Activated CD4-positive, alpha-beta T cell treated with anti-CD3 and anti-CD28 coated beads, Interleukin-2, amount 10 ng/mL, durations not matched to agents 7 days and 5 days (primary cell): Measurements from ENCODE around the gene SDCCAG8. TPM values are rescaled to one million over a fixed set of nuclear protein-coding genes. Genes with fewer than 3 reads are reported as not detected.

Experiments used
- CTCF ChIA-PET: fragments of 350-600 bp; sonication (Branson Sonifier 250); formaldehyde crosslinking; loops from one replicate; lab custom pipeline; 2021; ENCODE audit warnings: antibody characterized with exemption; lab: Charles Lee
- POLR2A ChIA-PET: fragments of 350-600 bp; sonication (Branson Sonifier 250); formaldehyde crosslinking; loops from one replicate; lab custom pipeline; 2021; ENCODE audit warnings: antibody characterized with exemption; lab: Charles Lee
- DNase-seq: peaks from one replicate; pipeline ENCODE4 v3.0.0-alpha.2; 2020
- H3K27ac Mint-ChIP-seq: one replicate; pipeline ENCODE4 v1.8.0; 2021; ENCODE audit warnings: mild to moderate bottlenecking, moderate library complexity, mixed read lengths
- H3K27me3 Mint-ChIP-seq: one replicate; pipeline ENCODE4 v1.8.0; 2021; ENCODE audit warnings: mixed read lengths
- H3K36me3 Mint-ChIP-seq: one replicate; pipeline ENCODE4 v1.8.0; 2021; ENCODE audit warnings: low read depth, mixed read lengths
- H3K4me1 Mint-ChIP-seq: one replicate; pipeline ENCODE4 v1.8.0; 2021; ENCODE audit warnings: mixed read lengths
- H3K4me3 Mint-ChIP-seq: one replicate; pipeline ENCODE4 v1.8.0; 2021; ENCODE audit warnings: mild to moderate bottlenecking, moderate library complexity, mixed read lengths
- H3K9me3 Mint-ChIP-seq: one replicate; pipeline ENCODE4 v1.8.0; 2021; ENCODE audit warnings: mixed read lengths
- total RNA-seq, 2 experiments: library from RNA; stranded (reverse); gene quantifications; one replicate each; pipeline ENCODE4 v1.2.3, GENCODE V29; 2021

Gene SDCCAG8
- total RNA-seq, 2 experiments from 2014 or later = 23.8 to 26.4 TPM

- no peaks in the 10 kb centered on the region for H3K9me3 Mint-ChIP-seq
- H3K36me3 Mint-ChIP-seq = peaks cover 2% of the 10 kb centered on the region
- CTCF ChIA-PET = interaction anchor here (1.1 to 1.4 kb wide), 2 partner anchors 18 to 112 kb away, joined by 3 to 4 read pairs; no protein-coding TSS in a partner anchor
- no peak overlapping the region for H3K4me3 Mint-ChIP-seq
- peaks cover 9% of the 10 kb centered on the region for H3K4me1 Mint-ChIP-seq
- POLR2A ChIA-PET = no interaction called here
- no peaks in the 10 kb centered on the region for H3K27me3 Mint-ChIP-seq
- no peak overlapping the region for H3K27ac Mint-ChIP-seq
- no peak for DNase-seq
Observed at GRCh38 chr1:243391355-243391754, 135.5 kb downstream of the SDCCAG8 start.

GRCh38 chr1:243393096-243393495 lies 137.3 kb downstream of the SDCCAG8 start:
- H3K9me3 Mint-ChIP-seq = no peaks in the 10 kb centered on the region
- POLR2A ChIA-PET = no interaction called here

GRCh38 chr1:243394066-243394465 lies 138.2 kb downstream of the SDCCAG8 start:
- Mint-ChIP-seq H3K4me3 (no peak overlapping the region), H3K36me3 (peaks cover 2% of the 10 kb centered on the region), H3K4me1 (peaks cover 9% of the 10 kb centered on the region), H3K27me3 (no peaks in the 10 kb centered on the region), H3K9me3 (no peaks in the 10 kb centered on the region), H3K27ac (no peak overlapping the region)
- CTCF ChIA-PET = no interaction called here
- POLR2A ChIA-PET = no interaction called here
- DNase-seq = no peak

More at GRCh38 chr1:243393096-243393495, 137.3 kb downstream of the SDCCAG8 start:
- H3K27me3 Mint-ChIP-seq = no peaks in the 10 kb centered on the region
- no peak for DNase-seq
- CTCF ChIA-PET = no interaction called here
- no peak overlapping the region for H3K27ac Mint-ChIP-seq
- H3K36me3 Mint-ChIP-seq = peaks cover 2% of the 10 kb centered on the region
- H3K4me3 Mint-ChIP-seq = no peak overlapping the region
- peaks cover 9% of the 10 kb centered on the region for H3K4me1 Mint-ChIP-seq

- H3K4me1 Mint-ChIP-seq = peaks cover 9% of the 10 kb centered on the region
- no peaks in the 10 kb centered on the region for H3K27me3 Mint-ChIP-seq
- ChIA-PET CTCF (no interaction called here), POLR2A (no interaction called here)
- no peak for DNase-seq
- H3K9me3 Mint-ChIP-seq = no peaks in the 10 kb centered on the region
- peaks cover 2% of the 10 kb centered on the region for H3K36me3 Mint-ChIP-seq
- H3K27ac Mint-ChIP-seq = no peak overlapping the region
- no peak overlapping the region for H3K4me3 Mint-ChIP-seq
Observed at GRCh38 chr1:243394601-243395464, 139.0 kb downstream of the SDCCAG8 start.

- H3K4me3 Mint-ChIP-seq = no peak overlapping the region
Observed at GRCh38 chr1:243396424-243396823, 140.6 kb downstream of the SDCCAG8 start.

GRCh38 chr1:243396876-243397275 lies 141.0 kb downstream of the SDCCAG8 start:
- H3K4me1 Mint-ChIP-seq = no peaks in the 10 kb centered on the region
- ChIA-PET CTCF (interaction anchor here (0.8 kb wide), 1 partner anchor 18 kb away, joined by 3 read pairs; no protein-coding TSS in a partner anchor), POLR2A (no interaction called here)
- H3K4me3 Mint-ChIP-seq = no peak overlapping the region
- H3K36me3 Mint-ChIP-seq = no peaks in the 10 kb centered on the region
- no peak for DNase-seq
- H3K9me3 Mint-ChIP-seq = no peaks in the 10 kb centered on the region
- H3K27ac Mint-ChIP-seq = no peak overlapping the region
- H3K27me3 Mint-ChIP-seq = no peaks in the 10 kb centered on the region

More at GRCh38 chr1:243396424-243396823, 140.6 kb downstream of the SDCCAG8 start:
- no peak for DNase-seq
- ChIA-PET CTCF (interaction anchor here (0.8 kb wide), 1 partner anchor 19 kb away, joined by 3 read pairs; no protein-coding TSS in a partner anchor), POLR2A (no interaction called here)
- Mint-ChIP-seq H3K9me3 (no peaks in the 10 kb centered on the region), H3K27me3 (no peaks in the 10 kb centered on the region), H3K4me1 (no peaks in the 10 kb centered on the region), H3K27ac (no peak overlapping the region), H3K36me3 (no peaks in the 10 kb centered on the region)

- POLR2A ChIA-PET = no interaction called here
- no peaks in the 10 kb centered on the region for H3K9me3 Mint-ChIP-seq
- DNase-seq = no peak
- CTCF ChIA-PET = no interaction called here
- no peak overlapping the region for H3K4me3 Mint-ChIP-seq
- no peaks in the 10 kb centered on the region for H3K36me3 Mint-ChIP-seq
- no peaks in the 10 kb centered on the region for H3K4me1 Mint-ChIP-seq
- no peaks in the 10 kb centered on the region for H3K27me3 Mint-ChIP-seq
- H3K27ac Mint-ChIP-seq = no peak overlapping the region
Observed at GRCh38 chr1:243397613-243398321, 141.9 kb downstream of the SDCCAG8 start.

- Mint-ChIP-seq H3K4me3 (no peak overlapping the region), H3K36me3 (no peaks in the 10 kb centered on the region), H3K4me1 (no peaks in the 10 kb centered on the region), H3K9me3 (no peaks in the 10 kb centered on the region), H3K27ac (no peak overlapping the region), H3K27me3 (no peaks in the 10 kb centered on the region)
- DNase-seq = no peak
- CTCF ChIA-PET = interaction anchor here (1.1 kb wide), 1 partner anchor 65 kb away, joined by 3 read pairs; no protein-coding TSS in a partner anchor
- POLR2A ChIA-PET = no interaction called here
Observed at GRCh38 chr1:243399561-243400155, 143.8 kb downstream of the SDCCAG8 start.

GRCh38 chr1:243402868-243403267 lies 147.0 kb downstream of the SDCCAG8 start:
- H3K27me3 Mint-ChIP-seq = no peaks in the 10 kb centered on the region
- no peaks in the 10 kb centered on the region for H3K36me3 Mint-ChIP-seq
- ChIA-PET POLR2A (no interaction called here), CTCF (no interaction called here)
- no peaks in the 10 kb centered on the region for H3K9me3 Mint-ChIP-seq
- H3K4me3 Mint-ChIP-seq = no peak overlapping the region
- H3K4me1 Mint-ChIP-seq = peaks cover 10% of the 10 kb centered on the region
- no peak overlapping the region for H3K27ac Mint-ChIP-seq
- DNase-seq = no peak

- Mint-ChIP-seq H3K4me3 (no peak overlapping the region), H3K27ac (no peak overlapping the region), H3K9me3 (no peaks in the 10 kb centered on the region), H3K27me3 (no peaks in the 10 kb centered on the region), H3K4me1 (peaks cover 10% of the 10 kb centered on the region), H3K36me3 (no peaks in the 10 kb centered on the region)
- ChIA-PET CTCF (interaction anchor here (0.6 kb wide), 1 partner anchor 432 kb away, joined by 3 read pairs; no protein-coding TSS in a partner anchor), POLR2A (no interaction called here)
- DNase-seq = no peak
Observed at GRCh38 chr1:243406424-243406823, 150.6 kb downstream of the SDCCAG8 start.

GRCh38 chr1:243407284-243408018 lies 151.6 kb downstream of the SDCCAG8 start:
- H3K4me1 Mint-ChIP-seq = peaks cover 10% of the 10 kb centered on the region
- POLR2A ChIA-PET = no interaction called here
- H3K36me3 Mint-ChIP-seq = peaks cover under 1% of the 10 kb centered on the region
- no peak for DNase-seq
- H3K9me3 Mint-ChIP-seq = no peaks in the 10 kb centered on the region
- no peaks in the 10 kb centered on the region for H3K27me3 Mint-ChIP-seq
- no peak overlapping the region for H3K27ac Mint-ChIP-seq
- CTCF ChIA-PET = interaction anchor here (0.6 kb wide), 1 partner anchor 431 kb away, joined by 3 read pairs; no protein-coding TSS in a partner anchor
- no peak overlapping the region for H3K4me3 Mint-ChIP-seq

- Mint-ChIP-seq H3K27me3 (no peaks in the 10 kb centered on the region), H3K4me1 (peaks cover 13% of the 10 kb centered on the region), H3K36me3 (peaks cover 4% of the 10 kb centered on the region), H3K27ac (no peak overlapping the region), H3K4me3 (no peak overlapping the region), H3K9me3 (no peaks in the 10 kb centered on the region)
- ChIA-PET CTCF (no interaction called here), POLR2A (no interaction called here)
- no peak for DNase-seq
Observed at GRCh38 chr1:243408479-243408878, 152.6 kb downstream of the SDCCAG8 start.
